Stimulated activated CD4-positive, alpha-beta T cell treated with anti-CD3 and anti-CD28 coated beads, Interleukin-2, amount 100 ng/mL, for 48 hours (primary cell): Measurements from ENCODE around the gene HOXA5.

Experiments used
- DNase-seq, 2 donors: peaks; one replicate each; pipeline ENCODE4 v3.0.0-alpha.2; 2020

HOXA5 gene

DNA sequence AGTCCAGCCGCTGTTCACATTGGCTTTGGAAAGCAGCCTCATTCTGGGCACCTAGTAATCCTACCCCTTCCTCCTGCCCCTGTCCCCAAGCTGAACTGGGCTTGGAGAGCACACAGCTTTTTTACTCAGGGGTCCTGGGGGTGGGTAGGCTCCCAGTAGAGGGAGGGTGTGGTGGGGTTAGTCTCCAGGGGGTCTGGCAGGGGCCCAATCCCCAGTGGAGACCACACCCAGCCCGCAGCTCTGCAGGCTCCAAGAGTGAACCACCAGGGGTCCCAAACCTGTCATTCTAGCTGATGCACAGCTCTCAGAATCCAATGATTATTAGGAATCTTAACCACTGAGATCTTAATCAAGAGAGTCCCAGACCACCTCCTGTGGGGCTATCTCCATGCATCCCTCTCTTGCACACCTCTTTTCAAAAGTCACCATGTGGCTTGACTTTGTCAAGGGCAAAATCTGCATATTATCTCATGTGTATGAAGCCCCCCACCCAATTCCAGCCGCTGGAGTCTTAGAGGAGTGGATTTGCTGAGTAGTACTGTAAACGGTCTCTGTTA lies 38.9 kb upstream of the HOXA5 start:
- DNase-seq, result no peak

DNA sequence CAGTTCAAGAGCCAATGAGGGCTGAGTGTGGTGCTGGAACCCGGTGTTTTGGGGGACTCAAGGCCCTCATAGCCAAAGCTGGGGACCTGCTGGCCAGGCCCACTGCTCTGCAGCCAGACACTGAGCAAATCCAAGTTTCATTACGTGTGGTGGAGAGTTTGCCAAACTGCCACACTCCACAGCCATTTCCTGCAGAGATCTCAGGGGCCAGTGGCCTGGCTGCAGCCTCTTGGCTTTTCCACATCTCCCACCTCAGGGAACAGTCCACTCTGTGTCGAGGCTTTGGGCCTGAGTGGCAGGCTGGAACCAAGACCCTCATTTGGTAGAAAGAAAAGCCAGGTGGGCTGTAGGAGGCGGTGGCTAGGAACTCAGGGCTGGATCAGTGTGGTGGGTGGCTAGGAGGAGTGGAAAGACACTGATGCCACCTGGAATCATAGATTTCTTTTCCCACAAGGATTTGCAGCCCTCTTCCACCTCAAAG lies 38.4 kb upstream of the HOXA5 start:
- no peak for DNase-seq

DNA sequence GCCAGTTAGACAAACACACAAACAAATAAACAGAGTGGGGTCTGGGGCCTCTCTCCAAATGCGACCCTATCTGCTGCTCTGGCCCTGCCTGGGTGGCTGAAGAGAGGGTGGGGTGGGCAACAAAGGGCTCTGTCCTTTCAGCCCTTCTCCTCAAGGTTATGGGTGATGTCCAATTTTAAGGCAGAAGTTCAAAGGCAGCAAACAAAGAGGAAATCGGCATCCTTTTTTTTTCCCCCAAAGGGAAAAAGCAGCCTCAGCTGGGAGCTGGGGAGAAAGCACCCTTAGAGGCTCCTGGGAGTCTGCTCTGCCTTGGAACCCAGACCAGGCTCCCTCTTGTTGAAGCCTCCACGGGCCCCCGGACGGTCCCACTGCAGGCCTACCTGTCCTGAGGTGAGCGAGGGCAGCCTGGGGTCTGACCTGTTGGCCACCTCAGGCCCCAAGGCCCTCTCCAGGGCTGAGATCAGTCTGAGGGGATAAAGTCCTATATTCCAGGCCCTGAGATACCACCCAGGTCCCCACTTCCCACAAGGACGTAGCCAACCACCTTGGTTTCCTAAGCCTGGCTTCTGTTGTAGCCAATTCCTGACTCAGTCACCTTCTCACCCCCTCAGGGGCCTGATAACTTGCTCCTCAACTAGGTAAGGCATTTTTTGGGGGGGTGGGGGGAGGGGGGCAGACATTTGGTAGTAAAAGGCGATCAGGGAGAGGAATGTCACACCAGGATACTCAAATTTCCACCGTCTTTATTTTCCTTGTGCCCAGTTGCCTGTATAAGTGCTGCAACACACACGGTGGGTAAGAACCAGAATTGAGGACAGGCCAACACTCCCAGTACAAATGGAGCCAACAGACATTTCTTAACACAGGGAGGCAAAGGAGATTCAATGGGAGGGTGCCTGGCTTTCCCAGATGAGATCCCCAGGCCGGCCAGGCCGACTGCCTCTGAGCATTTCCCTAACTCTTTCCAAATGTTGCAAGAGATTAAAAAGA lies 37.2 kb upstream of the HOXA5 start:
- DNase-seq, result no peak

DNA sequence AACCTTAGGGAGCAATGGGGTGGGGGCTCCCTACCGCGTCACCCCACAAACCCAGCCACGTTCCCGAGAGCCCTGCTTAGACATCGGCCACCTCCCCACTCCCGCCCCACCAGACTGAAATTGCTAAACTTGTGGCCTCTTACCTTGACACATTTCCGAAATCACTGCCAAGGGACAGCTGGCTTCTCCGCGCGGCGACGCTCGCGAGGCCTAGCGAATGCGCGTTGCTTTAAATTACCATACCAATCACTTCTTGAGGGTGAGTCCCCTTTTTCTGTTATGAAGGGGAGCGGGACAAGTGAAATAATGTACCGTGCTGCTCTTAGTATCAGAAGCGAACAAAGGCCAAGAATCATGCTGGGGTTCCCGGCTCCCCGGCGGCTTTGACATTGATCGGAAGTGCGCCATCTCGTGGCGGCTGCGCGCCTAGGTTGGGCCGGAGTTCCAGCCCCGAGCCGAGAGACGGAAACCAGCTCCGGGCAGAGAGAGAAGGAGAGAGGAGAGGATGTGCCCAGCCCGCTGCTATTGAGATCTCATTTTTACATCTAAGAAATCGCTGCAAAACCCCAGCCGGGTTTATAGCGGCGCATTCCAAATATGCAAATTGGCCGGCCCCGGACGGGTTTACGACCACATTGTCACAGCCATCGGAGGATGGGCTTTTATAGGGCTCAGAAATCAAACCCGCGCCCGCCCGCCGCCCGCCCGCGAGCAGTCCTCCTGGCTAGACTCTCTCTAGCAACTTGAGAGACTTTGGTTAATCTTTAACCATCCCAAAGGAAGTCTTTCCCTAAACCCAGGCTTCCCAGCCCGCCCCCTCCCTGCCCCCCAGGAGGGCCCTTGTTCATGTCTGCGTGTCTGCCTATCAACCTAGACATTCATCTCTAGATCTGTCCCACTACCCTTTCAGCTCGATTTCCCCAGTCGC lies 36.3 kb upstream of the HOXA5 start:
- DNase-seq, result peak; percentile 67 to 72

DNA sequence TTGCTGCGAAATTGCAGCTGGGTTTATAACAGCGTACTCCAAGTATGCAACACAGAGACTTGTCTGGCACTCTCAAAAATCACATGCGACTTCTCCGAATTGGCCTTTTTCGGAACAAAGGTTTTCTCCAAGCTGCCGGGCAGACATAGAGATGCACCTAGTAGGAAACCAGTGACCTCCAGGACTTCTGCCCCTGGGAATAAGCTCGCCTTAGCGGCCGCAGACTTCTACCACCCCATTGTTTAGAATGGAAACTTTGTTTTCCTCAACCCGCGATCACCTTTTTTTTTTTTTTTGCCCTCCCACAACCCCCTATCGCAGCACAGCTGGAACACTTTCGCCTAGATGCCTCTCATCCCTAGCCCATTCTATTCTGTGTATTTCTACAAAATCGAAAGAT lies 35.5 kb upstream of the HOXA5 start:
- DNase-seq, result no peak

DNA sequence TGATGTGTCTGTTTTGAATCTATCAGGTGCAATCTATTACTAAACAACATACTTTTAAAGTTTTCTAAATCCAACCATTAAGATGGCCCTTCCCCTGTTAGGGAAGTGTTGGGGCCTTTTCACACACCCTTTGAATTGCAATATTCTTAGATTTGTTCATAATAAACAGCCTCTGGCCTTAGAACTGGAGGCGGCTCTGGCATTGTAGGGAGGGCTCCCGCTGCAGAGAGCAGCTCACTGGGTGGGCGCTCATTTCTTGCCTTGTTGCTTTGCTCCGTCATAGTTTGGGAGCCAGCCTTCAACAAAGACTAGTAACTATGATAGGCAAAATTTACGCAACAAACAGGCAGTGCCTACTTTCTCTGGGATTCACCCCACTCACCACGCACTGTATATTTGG lies 34.9 kb upstream of the HOXA5 start:
- DNase-seq, result no peak

DNA sequence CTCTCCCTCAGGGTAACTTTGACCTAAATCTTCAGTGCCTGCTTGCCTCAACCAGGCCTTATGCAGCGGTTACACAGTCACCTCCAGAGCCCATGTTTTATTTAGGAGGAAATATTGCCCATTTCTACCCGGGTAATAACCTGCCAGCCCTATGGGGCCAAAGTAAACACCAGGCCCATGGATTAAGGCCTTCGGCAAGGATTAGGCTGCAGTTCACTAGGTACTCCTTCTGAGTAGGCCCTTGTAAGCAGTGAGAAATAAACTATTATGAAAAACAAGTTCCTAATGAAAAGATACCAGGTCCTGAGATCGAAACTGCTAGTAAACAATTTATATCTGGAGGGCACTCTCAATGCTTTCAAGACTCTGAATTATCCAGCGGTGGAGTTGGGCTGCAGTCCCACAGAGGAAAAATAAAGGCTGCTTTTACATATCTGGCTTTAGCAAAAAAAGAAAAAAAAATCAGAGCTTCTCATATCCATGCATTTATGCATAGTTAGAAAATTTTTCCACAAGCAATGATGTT lies 34.4 kb upstream of the HOXA5 start:
- DNase-seq, result no peak

DNA sequence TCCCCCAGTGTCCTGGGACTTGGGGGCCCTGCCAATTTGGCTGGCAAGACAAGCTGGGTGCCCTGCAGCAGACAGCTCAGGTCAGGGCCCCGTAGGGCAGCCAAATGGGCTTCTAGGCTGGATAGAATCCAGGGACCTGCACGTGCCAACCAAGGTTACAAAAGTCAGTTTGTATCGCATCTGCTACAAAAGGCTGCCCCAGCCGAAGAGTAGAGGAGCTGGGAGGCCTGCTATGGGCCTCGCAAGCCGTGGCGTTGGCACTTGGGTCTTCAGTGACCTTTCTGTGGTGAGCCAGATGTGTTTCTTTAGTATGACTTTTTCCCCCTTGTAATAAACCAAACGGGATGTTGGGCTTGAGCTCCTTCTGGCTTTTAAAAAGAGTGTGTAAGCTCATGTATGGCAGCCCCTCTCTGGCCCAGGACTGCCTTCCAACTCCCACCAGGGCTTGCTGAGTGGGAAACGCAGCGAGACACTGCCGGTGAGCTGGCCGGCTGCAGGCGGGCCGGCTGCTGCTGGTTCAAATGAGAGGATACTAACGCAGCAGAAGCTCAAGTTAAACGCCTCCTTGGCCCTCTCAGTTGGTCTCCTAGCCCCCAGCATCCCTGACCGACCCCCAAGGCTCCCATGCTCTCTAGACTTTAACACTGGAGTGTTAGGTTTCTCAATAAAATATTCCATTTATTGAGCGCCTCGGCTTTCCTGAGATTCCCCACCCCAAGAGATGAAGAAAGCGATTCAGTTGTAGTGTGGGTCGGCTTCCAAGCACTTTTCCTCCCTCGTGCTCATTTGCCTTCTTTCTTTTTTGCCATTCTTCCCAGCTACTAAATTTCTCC lies 33.7 kb upstream of the HOXA5 start:
- no peak for DNase-seq

DNA sequence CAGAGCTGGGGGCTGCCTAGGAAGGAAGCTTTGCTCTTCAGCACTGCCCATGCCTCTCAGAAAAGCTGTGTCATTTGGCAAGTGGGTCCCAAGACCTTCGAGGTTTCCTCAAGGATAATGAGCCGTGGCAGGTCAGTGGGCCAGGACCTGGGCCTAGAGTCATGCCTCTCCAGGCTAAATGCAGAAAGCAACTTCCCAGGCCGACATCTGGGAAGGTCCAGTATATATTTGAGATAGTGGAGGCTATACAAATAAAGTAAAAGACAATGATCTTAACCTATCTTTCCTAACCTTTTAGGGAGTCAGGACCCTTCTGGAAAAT lies 33.0 kb upstream of the HOXA5 start:
- DNase-seq, result no peak

DNA sequence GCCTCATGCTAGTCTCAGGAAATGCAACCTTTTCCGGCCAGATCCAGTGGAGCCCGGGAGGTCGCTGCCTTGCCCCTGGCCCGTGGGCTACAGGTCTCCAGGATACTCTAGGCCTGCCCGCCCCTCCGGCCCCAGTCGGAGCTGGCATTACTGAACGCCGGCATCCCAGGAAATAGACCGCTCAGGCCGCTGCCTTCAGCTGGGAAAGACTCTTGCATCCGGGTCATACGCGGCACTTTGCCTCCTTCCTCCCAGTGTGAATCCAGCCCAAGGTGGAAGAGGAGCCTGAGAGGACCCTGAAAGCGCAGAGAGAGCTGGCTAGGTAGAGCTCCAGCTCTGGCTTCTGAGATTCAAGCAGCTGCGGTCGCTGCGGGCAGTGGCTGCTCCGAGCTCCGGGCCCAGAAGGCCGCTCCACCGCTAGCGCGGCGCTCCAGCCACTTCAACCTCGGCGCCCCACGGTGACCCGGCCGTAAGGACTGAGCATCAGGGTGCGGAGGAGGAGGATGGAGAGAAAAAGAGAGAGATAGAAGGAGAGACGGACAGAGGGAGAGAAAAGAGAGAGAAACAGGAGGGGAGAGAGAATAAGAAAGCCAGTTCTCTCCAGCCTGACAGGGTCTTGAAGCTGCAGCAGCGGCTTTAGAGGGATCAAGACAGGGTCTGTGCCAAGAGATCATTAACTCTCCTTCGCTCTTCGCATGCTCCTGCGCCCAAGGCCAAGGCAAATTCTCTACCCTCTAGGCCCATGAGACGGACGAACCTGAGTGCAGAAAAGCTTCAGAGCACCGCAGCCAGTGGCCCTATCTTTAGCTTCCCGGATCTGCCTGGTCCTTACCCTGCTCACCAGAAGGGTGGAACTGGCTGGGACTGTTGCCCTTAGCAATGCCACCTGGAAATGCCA lies 32.4 kb upstream of the HOXA5 start:
- DNase-seq, result no peak

DNA sequence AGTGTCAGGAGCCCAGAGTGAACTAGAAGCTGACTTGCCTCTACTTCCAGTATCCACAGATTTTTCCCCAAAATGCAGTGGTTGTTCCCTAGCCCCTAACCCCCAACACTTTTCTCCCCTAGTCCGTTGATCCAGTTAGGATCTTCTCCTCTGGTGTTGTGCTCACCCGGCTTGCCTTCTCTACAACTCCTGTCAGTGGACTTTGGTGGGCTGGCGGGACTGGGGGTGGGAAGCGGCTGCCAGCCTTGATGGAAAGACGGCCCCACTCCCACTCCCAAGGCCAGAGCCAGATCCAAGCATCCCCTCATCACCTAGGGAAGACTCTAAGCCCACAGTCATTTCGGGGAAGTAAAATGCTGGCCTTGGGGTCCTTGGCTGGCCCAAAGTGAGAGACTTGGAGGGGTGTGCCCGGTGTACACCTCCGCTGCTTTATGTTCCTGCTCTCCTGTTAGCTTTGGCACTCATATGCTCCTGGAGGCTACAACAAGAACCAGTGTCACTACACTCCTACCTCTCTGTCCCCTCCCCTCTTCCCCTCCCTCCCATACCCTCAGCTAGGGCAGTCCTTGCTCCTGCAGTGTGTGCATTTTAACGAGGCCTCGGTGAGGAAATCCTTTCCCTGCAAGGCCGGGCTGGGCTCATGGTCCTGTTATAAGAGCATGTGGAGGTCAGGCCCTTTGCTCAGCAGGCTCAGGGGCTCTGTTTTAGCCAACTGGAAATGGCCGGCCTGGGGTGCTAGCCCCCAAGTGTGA lies 31.6 kb upstream of the HOXA5 start:
- no peak for DNase-seq

DNA sequence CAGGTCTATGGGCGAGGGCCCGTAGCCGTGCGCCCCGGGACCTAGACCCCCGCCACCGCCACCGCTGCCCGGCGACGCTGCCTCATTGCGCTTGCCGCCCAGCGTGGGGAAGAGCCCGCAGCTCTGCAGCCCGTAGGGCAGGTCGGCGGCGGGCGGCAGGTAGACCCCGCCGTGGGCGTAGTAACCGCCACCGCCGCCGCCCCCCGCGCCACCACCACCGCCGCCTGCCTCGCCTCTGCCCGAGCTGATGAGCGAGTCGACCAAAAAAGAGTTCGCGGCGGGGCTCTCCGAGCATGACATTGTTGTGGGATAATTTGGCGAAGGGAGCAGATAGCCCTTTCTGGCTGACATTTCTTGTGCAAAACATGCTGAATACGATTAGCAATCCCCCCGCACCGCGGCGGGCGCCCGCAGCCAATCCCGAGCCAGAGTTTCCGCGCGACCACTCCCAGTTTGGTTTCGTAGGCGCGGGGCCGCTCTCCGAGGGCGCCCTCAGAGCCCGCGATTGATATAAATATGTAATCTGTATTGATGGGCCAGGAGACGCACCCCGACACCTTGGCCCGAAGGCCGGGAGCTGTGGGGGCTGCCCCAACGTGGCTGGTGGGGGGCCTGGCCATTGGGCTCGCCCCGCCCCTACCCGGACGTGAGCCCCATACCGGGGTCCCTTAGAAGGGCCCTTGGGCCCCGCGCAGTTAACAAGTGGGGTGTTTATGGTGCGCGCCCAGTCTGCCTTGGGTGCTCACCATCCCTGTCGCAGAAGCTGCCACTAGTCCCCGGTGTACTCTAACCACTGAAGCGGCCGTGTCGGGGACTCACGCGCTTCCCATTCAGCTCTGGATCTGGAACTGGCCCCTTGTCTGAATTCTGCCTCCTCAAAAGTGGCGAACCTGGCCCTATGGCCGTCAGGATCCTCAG lies 30.7 kb upstream of the HOXA5 start, which contains the start of gene HOXA10:
TSS of gene HOXA10 (minus strand) at position 365 of the 918 bp plus-strand sequence. CDS start at position 351, 14 bp downstream.
- no peak for DNase-seq

DNA sequence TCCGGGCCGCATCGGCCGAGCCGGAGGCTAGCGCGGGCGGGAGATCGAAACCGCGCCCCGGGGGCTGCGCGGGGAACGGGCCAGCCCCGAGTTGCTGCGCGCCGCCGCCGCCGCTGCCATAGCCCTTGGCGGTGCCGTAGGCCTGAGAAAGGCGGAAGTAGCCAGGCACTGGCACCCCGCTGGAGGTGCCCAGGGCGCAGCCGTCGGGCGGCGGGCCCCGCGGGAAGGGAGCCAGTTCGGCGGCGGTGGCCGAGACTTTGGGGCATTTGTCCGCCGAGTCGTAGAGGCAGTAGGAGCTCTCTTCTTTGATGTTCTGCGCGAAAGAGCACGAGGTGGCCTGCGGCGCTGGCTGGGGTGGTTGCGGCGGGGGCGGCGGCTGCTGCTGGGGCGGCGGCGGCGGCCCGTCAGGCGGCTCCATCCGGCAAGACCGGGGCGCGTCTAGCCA lies 30.1 kb upstream of the HOXA5 start:
- DNase-seq, result no peak

DNA sequence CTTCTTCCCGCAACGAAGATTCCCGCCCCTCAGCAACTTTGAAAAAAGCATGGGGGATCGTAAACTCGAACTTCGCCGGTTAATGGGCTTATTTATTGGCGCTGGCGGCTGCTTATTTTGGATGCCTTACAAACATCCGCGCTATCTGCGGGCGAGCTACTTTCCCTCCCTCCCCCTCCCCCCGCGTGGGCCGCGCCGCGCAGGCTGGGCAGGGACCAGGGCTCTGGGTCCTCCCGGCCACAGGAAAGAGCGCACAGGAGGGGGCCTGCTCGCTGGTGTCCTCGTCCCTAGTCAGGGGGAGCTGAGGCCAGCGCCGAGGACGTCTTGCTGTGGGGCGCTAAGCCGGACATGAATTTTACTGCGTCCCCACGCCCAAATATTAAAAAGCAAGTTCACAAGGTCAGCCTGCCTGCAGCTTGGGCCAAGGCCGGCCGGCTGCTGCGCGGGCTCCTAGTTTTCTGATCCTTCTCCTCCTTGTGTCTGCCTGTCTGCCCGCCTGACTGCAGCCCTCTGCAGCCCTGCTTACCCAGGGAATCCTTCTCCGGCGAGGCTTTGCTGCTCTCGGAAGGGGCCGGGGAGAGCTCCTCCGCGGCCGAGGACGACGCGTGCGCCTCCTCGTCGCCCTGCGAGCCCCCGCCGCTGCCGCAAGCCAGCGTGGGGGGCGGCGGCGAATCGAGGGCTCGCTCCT lies 29.5 kb upstream of the HOXA5 start:
- no peak for DNase-seq

DNA sequence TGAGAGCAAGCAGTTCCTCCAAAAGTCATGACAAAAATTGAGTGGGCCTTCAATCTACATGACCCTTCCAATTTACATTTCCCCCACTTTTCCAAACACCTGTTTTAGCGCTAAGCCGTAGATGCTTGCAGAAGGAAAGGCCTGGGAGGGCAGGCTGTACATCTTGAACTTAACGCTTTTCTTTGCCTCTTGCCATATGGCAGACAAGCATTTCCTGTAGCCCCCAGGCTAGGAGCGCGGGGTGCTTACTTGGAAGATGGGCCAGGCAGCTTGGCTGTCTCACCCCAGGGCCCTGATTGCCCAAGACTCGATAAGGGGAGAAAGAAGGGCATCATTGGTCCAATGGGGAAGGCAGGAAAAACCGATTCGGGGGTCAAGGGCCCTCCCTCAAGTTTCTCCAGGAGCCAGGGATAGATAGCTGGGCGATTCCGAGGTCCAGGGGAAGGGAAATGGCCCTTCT lies 28.9 kb upstream of the HOXA5 start:
- no peak for DNase-seq

DNA sequence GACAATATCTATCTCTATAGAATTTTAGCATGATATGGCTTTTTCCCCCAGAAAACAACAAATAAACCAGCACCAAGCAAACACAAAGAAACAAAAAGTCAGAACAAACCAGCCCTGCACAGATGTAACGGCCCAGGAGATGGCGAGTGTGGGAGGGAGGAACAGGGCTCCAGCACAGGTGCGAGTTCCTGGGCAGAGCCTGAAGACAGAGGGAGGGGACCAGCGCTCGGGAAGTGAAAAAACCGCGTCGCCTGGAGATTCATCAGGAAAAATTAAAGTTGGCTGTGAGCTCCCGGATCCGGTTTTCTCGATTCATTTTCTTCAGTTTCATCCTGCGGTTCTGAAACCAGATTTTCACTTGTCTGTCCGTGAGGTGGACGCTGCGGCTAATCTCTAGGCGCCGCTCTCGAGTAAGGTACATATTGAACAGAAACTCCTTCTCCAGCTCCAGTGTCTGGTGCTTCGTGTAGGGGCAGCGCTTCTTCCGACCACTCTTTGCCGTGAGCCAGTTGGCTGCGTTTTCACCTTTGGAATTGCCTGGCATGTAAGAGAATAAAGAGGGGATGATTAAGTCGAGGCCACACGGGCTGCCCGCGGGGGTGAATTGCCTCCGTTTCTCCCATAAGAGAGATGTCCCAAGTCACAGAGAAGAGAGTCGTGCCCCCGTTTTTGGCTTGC lies 28.3 kb upstream of the HOXA5 start:
- no peak for DNase-seq

DNA sequence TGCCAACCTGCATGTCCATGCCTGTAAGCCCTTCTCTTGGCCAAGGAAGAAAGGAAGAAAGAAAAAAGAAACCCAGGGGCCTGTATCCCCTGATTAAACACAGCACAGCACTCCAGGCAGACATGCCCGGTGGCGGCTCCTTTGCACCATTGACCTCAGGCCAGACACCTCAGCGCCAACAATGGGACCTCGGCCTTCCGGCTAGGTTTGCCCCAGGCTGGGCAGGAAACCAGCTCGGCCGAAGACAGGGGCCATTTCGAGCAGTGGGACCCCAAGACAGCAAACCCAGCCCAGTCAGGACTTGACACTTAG lies 27.8 kb upstream of the HOXA5 start:
- no peak for DNase-seq
